ENCODE results near the gene CHCT1. TPM values are rescaled to one million over a fixed set of nuclear protein-coding genes. Genes with fewer than 3 reads are reported as not detected.
"Not testable (repeated sequence)": the region's sequence is repeated elsewhere in the genome, so short reads cannot be mapped to it uniquely, and the experiment has no call there.

Gene CHCT1
- total RNA-seq, 1 experiment from 2014 or later, result not detected

DNA sequence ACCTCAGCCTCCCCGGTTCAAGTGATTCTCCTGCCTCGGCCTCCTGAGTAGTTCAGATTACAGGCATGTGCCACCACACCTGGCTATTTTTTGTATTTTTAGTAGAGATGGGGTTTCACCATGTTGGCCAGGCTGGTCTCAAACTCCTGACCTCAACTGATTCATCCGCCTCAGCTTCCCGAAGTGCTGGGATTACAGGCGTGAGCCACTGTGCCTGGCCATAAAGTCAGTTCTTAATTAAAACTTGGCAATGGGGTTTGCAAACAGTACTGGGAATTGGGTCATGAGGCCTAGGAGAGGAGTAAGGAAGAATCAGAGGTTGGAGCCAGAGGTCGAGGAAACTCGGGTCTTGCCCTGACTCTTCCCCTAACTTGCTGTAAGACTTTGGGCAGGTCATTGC, 8.3 kb downstream of the CHCT1 start:
- CTCF ChIA-PET; H3K9me3 ChIP-seq (ENCODE audit: control insufficient read depth, insufficient read depth, low read depth, low read length); in situ Hi-C loops (cut with HindIII; ENCODE audit: low pct_unique_long_range_greater_than_20kb, low sequenced_read_pairs); H3K4me1 ChIP-seq (ENCODE audit: control insufficient read depth, insufficient read depth, low read length); ATAC-seq; intact Hi-C loops (cut with micrococcal nuclease; ENCODE audit: unreplicated experiment); DNase-seq (ENCODE audit: low read depth, low spot score); H3K36me3 ChIP-seq (ENCODE audit: control insufficient read depth, insufficient read depth, low read length); BruUV-seq (replicated peaks); H3K27ac ChIP-seq (ENCODE audit: low read length); H3K4me3 ChIP-seq (ENCODE audit: low read depth in 2 of 2, low read length in 2 of 2); H3K27me3 ChIP-seq (ENCODE audit: control insufficient read depth, insufficient read depth, low read length); POLR2A ChIA-PET: not testable (repeated sequence)

DNA sequence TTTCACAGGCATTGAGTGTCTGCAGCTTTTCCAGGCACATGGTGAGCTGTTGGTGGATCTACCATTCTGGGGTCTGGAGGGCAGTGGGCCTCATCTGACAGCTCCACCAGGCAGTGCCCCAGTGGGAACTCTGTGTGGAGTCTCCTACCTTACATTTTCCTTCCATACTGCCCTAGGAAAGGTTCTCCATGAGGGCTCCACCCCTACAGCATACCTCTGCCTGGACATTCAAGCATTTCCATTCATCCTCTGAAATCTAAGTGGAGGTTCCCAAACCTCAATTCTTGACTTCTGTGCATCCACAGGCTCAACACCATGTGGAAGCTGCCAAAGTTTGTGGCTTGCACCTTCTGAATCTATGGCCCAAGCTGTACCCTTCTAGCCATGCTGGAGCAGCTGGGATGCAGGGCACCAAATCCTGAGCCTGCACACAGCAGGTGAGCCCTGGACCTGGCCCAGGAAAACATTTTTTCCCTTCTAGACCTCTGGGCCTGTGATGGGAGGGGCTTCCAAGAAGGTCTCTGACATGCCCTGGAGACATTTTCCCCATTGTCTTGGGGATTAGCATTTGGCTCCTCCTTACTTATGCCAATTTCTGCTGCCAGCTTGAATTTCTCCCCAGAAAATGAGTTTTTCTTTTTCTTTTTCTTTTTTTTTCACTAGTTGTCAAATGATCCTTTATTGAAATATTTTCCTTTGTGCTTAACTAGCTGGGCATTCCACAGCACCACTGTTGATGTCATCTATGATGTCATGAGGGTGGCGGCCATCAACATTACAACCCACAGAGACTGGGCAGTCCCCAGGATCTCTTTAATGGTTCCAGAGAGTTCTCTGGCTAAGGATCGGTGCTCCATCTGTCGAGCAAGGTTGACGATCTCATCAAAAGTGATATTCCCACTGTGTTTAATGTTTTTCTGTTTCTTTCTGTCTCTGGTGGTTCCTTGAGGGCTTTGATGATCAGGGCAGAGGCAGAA, 11.0 kb downstream of the CHCT1 start:
- H3K36me3 ChIP-seq (ENCODE audit: control insufficient read depth, insufficient read depth, low read length); H3K27ac ChIP-seq (ENCODE audit: low read length); BruUV-seq (replicated peaks); POLR2A ChIA-PET; H3K4me3 ChIP-seq (ENCODE audit: low read depth in 2 of 2, low read length in 2 of 2); H3K27me3 ChIP-seq (ENCODE audit: control insufficient read depth, insufficient read depth, low read length); H3K4me1 ChIP-seq (ENCODE audit: control insufficient read depth, insufficient read depth, low read length); in situ Hi-C loops (cut with HindIII; ENCODE audit: low pct_unique_long_range_greater_than_20kb, low sequenced_read_pairs); ATAC-seq; DNase-seq (ENCODE audit: low read depth, low spot score); CTCF ChIA-PET; intact Hi-C loops (cut with micrococcal nuclease; ENCODE audit: unreplicated experiment); H3K9me3 ChIP-seq (ENCODE audit: control insufficient read depth, insufficient read depth, low read depth, low read length): not testable (repeated sequence)

DNA sequence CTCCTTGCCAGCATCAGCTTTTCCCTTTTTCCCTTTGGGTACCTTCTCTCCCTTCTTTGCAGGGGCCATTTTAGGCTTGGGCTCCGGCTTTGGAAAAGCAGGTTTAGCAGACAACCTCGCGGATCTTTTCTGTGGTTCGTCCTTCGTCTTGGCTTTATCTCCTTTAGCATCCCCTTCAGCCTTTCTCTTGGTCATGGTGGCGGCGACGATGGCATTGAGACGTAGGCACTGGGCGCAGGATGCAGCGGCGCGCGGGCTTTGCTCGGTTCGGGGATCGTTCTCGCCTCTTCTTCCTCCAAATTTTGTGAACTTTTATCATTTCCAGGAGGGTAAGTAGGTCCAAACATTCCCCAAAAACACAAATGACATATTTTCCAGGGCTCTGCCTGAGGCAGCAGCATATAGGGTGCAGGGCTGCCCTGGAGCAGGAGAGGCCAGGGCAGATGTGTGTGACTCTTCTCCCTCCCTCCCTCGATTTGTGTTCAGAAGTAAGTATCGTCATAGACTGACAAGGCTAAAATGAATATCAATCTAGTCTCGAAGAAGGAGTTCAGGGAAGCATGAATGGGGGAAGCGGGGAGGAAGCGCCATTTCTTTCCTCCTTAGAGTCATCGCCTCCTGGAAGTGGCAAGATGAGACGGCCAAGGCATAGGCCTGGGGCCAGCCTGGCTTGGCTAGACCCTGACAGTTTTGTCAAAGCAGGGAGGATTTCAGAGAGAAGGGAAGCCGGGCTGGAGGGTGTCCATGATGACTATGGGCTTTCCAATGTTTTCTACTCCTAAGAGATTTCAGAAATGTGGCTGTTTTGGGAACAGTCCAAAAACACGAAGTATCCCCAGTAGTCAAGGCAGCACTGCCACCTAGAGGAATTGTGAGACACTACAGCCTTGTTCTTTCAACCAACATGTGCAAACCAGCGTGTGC, 13.2 kb downstream of the CHCT1 start:
- no peaks in the 10 kb centered on the region for H3K9me3 ChIP-seq (ENCODE audit: control insufficient read depth, insufficient read depth, low read depth, low read length)
- no TSS peak for BruUV-seq (replicated peaks)
- in situ Hi-C loops (cut with HindIII; ENCODE audit: low pct_unique_long_range_greater_than_20kb, low sequenced_read_pairs) (no loop called here), intact Hi-C loops (cut with micrococcal nuclease; ENCODE audit: unreplicated experiment) (no loop called here)
- TF ChIP-seq, protein P1, sequence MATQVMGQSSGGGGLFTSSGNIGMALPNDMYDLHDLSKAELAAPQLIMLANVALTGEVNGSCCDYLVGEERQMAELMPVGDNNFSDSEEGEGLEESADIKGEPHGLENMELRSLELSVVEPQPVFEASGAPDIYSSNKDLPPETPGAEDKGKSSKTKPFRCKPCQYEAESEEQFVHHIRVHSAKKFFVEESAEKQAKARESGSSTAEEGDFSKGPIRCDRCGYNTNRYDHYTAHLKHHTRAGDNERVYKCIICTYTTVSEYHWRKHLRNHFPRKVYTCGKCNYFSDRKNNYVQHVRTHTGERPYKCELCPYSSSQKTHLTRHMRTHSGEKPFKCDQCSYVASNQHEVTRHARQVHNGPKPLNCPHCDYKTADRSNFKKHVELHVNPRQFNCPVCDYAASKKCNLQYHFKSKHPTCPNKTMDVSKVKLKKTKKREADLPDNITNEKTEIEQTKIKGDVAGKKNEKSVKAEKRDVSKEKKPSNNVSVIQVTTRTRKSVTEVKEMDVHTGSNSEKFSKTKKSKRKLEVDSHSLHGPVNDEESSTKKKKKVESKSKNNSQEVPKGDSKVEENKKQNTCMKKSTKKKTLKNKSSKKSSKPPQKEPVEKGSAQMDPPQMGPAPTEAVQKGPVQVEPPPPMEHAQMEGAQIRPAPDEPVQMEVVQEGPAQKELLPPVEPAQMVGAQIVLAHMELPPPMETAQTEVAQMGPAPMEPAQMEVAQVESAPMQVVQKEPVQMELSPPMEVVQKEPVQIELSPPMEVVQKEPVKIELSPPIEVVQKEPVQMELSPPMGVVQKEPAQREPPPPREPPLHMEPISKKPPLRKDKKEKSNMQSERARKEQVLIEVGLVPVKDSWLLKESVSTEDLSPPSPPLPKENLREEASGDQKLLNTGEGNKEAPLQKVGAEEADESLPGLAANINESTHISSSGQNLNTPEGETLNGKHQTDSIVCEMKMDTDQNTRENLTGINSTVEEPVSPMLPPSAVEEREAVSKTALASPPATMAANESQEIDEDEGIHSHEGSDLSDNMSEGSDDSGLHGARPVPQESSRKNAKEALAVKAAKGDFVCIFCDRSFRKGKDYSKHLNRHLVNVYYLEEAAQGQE (IDR thresholded peaks at IDR 0.05; ENCODE audit: insufficient read depth in 1 of 2, low read depth in 2 of 2, low read length in 1 of 2), result no peak
- TF ChIP-seq, protein P2, sequence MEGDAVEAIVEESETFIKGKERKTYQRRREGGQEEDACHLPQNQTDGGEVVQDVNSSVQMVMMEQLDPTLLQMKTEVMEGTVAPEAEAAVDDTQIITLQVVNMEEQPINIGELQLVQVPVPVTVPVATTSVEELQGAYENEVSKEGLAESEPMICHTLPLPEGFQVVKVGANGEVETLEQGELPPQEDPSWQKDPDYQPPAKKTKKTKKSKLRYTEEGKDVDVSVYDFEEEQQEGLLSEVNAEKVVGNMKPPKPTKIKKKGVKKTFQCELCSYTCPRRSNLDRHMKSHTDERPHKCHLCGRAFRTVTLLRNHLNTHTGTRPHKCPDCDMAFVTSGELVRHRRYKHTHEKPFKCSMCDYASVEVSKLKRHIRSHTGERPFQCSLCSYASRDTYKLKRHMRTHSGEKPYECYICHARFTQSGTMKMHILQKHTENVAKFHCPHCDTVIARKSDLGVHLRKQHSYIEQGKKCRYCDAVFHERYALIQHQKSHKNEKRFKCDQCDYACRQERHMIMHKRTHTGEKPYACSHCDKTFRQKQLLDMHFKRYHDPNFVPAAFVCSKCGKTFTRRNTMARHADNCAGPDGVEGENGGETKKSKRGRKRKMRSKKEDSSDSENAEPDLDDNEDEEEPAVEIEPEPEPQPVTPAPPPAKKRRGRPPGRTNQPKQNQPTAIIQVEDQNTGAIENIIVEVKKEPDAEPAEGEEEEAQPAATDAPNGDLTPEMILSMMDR (IDR thresholded peaks at IDR 0.05), result peak; percentile 85
- ATAC-seq (peak; percentile 81; the same call in 1 of the 2 replicates), DNase-seq (ENCODE audit: low read depth, low spot score) (peak; percentile 52)
- no peaks in the 10 kb centered on the region for H3K4me1 ChIP-seq (ENCODE audit: control insufficient read depth, insufficient read depth, low read length)
- POLR2A ChIA-PET, result no interaction called here
- H3K4me3 ChIP-seq (ENCODE audit: low read depth in 2 of 2, low read length in 2 of 2), result no peak overlapping the region
- no peaks in the 10 kb centered on the region for H3K27me3 ChIP-seq (ENCODE audit: control insufficient read depth, insufficient read depth, low read length)
- no peaks in the 10 kb centered on the region for H3K36me3 ChIP-seq (ENCODE audit: control insufficient read depth, insufficient read depth, low read length)
- CTCF ChIA-PET, result no interaction called here
- H3K27ac ChIP-seq (ENCODE audit: low read length), result no peak overlapping the region

All from Panc1 (cell line).